Measurements from ENCODE around the gene WHRN. TPM values are rescaled to one million over a fixed set of nuclear protein-coding genes. Genes with fewer than 3 reads are reported as not detected.

Gene WHRN
- total and polyA plus RNA-seq, 2 of the 8 experiments (the other 6 are each of a cell fraction or from before 2014, with no cell fraction given) = 4.4 to 7.7 TPM

- CTCF ChIA-PET (ENCODE audit: partially characterized antibody) = interaction anchor here (2.0 kb wide), 1 partner anchor 14 kb away, joined by 12 read pairs; no protein-coding TSS in a partner anchor
- H3K36me3 ChIP-seq (ENCODE audit: control insufficient read depth in 2 of 4, insufficient read depth in 4 of 4, low read length in 3 of 4) = no peaks in the 10 kb centered on the region
Measured at GRCh38 chr9:114552706-114553105, 47.4 kb upstream of the WHRN start.

More at GRCh38 chr9:114552706-114553105, 47.4 kb upstream of the WHRN start:
- H3K4me3 ChIP-seq (ENCODE audit: extremely low read depth in 1 of 4, insufficient read depth in 2 of 4, low read depth in 3 of 4, low read length in 4 of 4) = no peak overlapping the region
- H3K18ac ChIP-seq (ENCODE audit: extremely low read depth, low read length) = no peak overlapping the region
- POLR2A ChIA-PET (ENCODE audit: partially characterized antibody) = no interaction called here
- whole genome bisulfite sequencing, 2 experiments (ENCODE audit: extremely low coverage in 1 of 2, insufficient coverage in 1 of 2, insufficient read length in 1 of 2, insufficient replicate concordance in 2 of 2, low coverage in 1 of 2, low lambda C conversion rate in 2 of 2, missing lambda C conversion rate in 1 of 2) = 91% methylated on average over 5 of the region's 5 CpGs; no CpG with 5 or more reads in 1 of the 2 experiments
- no peak overlapping the region for H2BK12ac ChIP-seq (ENCODE audit: low read depth, low read length)
- no peak overlapping the region for H3K9ac ChIP-seq (replicated peaks in 1 of 4; ENCODE audit: extremely low read depth in 1 of 4, low read depth in 3 of 4, low read length in 3 of 4)
- H2BK20ac ChIP-seq (ENCODE audit: low read length) = no peak overlapping the region
- H3K23ac ChIP-seq (ENCODE audit: insufficient read length) = no peak overlapping the region
- H3K27me3 ChIP-seq (replicated peaks in 1 of 4; ENCODE audit: control insufficient read depth in 3 of 4, extremely low read depth in 1 of 4, insufficient read depth in 3 of 4, low read length in 3 of 4) = 0 out of 7 replicates have a peak, but pooled peaks cover 0 to under 1% (median 0%) of the 10 kb centered on the region in 4 experiments
- H3K23me2 ChIP-seq (ENCODE audit: low read depth, low read length) = no peaks in the 10 kb centered on the region
- no peak overlapping the region for H2BK15ac ChIP-seq (ENCODE audit: low read length)
- no peak overlapping the region for H4K91ac ChIP-seq (replicated peaks; ENCODE audit: insufficient read length, low read length)
- H3K4me2 ChIP-seq (ENCODE audit: insufficient read depth in 1 of 2, low read depth in 2 of 2, low read length in 2 of 2) = no peak overlapping the region
- no peaks in the 10 kb centered on the region for H4K20me1 ChIP-seq (replicated peaks in 1 of 2; ENCODE audit: control insufficient read depth in 1 of 2, insufficient read depth in 2 of 2, low read length in 2 of 2)
- no peak overlapping the region for H3K56ac ChIP-seq (replicated peaks; ENCODE audit: insufficient read length, low read depth, low read length)
- no peak overlapping the region for H3K27ac ChIP-seq (ENCODE audit: low read depth, low read length)
- no peak for FAIRE-seq
- H2AK5ac ChIP-seq (ENCODE audit: low read depth, low read length) = no peak overlapping the region
- no peak overlapping the region for H2BK120ac ChIP-seq (replicated peaks; ENCODE audit: low read depth, low read length)
- no peak overlapping the region for H4K8ac ChIP-seq (ENCODE audit: extremely low read depth, insufficient read depth, low read length)
- H3K4me1 ChIP-seq (replicated peaks in 1 of 4; ENCODE audit: control insufficient read depth in 3 of 4, insufficient read depth in 4 of 4, low read length in 3 of 4) = no peaks in the 10 kb centered on the region
- no peak overlapping the region for H3K14ac ChIP-seq (ENCODE audit: insufficient read length)
- H3K9me3 ChIP-seq (ENCODE audit: insufficient read depth in 2 of 2, low read depth in 1 of 2, low read length in 1 of 2) = no peaks in the 10 kb centered on the region
- no peaks in the 10 kb centered on the region; the same call in 1 of the 2 replicates for H3K79me1 ChIP-seq (ENCODE audit: low read depth, low read length)
- no peak overlapping the region for H2AFZ ChIP-seq (ENCODE audit: low read length)
- no peak overlapping the region for H2BK5ac ChIP-seq (ENCODE audit: low read depth, low read length)
- H3K4ac ChIP-seq (replicated peaks; ENCODE audit: insufficient read length, low read depth, low read length) = no peak overlapping the region
- H3K79me2 ChIP-seq (ENCODE audit: control insufficient read depth in 1 of 2, insufficient read depth in 2 of 2, low read length in 2 of 2) = no peaks in the 10 kb centered on the region
- DNase-seq (ENCODE audit: low read depth in 1 of 2, low spot score in 2 of 2) = no peak
- no peak overlapping the region for H4K5ac ChIP-seq (ENCODE audit: insufficient read length, low read depth, low read length)
- TF ChIP-seq SP1 (IDR thresholded peaks at IDR 0.05; ENCODE audit: low read depth, low read length) = no peak
- no peak for TF ChIP-seq JUN (IDR thresholded peaks at IDR 0.05; ENCODE audit: low read depth, low read length)

Data from H1 (cell line).